NB4 (cell line): Measurements from ENCODE around the gene ZNF428.

Source experiments
- DNase-seq: peaks from one replicate; pipeline ENCODE4 v3.0.0; 2010; ENCODE audit warnings: low read depth
- H3K4me3 ChIP-seq: one replicate; pipeline ENCODE4 v1.5.1; 2011; ENCODE audit warnings: mild to moderate bottlenecking, low read depth, low read length, moderate library complexity
- MYC ChIP-seq: IDR thresholded peaks from 2 replicates; pipeline ENCODE4 v1.6.1; 2011; ENCODE audit warnings: low read depth, low read length
- POLR2A ChIP-seq: IDR thresholded peaks from 2 replicates; pipeline ENCODE4 v1.6.1; 2011; ENCODE audit warnings: mild to moderate bottlenecking; ENCODE audit not compliant: insufficient read length; ENCODE audit errors: extremely low read depth
- TF ChIP-seq, protein P1 (sequence below): IDR thresholded peaks from one replicate; pipeline ENCODE4 v1.5.1; 2012; ENCODE audit warnings: low read depth, low read length
- TF ChIP-seq, protein P2 (sequence below): IDR thresholded peaks from 2 replicates; pipeline ENCODE4 v1.6.1; 2011; ENCODE audit warnings: low read depth, low read length

The ZNF428 gene

DNA sequence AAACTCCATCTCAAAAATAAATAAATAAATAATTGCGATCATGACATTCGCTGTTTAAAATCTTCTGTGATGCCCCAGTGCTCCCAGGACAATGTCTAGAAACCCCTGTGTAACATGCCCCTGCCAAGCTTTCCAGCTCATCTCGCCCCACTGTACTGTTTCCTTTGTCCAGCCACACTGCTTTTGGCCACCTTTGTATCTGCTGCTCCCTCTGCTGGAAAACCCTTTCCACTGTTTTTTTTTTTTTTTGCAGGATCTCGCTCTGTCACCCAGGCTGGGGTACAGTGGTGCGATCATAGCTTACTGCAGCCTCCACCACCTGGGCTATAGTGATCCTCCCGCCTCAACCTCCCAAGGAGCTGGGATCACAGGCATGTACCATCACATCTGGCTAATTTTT is 43.1 kb upstream of the ZNF428 start:
- TF ChIP-seq, protein P1, sequence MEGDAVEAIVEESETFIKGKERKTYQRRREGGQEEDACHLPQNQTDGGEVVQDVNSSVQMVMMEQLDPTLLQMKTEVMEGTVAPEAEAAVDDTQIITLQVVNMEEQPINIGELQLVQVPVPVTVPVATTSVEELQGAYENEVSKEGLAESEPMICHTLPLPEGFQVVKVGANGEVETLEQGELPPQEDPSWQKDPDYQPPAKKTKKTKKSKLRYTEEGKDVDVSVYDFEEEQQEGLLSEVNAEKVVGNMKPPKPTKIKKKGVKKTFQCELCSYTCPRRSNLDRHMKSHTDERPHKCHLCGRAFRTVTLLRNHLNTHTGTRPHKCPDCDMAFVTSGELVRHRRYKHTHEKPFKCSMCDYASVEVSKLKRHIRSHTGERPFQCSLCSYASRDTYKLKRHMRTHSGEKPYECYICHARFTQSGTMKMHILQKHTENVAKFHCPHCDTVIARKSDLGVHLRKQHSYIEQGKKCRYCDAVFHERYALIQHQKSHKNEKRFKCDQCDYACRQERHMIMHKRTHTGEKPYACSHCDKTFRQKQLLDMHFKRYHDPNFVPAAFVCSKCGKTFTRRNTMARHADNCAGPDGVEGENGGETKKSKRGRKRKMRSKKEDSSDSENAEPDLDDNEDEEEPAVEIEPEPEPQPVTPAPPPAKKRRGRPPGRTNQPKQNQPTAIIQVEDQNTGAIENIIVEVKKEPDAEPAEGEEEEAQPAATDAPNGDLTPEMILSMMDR, result no peak
- TF ChIP-seq POLR2A (no peak), MYC (no peak)
- TF ChIP-seq, protein P2, sequence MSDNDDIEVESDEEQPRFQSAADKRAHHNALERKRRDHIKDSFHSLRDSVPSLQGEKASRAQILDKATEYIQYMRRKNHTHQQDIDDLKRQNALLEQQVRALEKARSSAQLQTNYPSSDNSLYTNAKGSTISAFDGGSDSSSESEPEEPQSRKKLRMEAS, result no peak
- DNase-seq, result no peak

DNA sequence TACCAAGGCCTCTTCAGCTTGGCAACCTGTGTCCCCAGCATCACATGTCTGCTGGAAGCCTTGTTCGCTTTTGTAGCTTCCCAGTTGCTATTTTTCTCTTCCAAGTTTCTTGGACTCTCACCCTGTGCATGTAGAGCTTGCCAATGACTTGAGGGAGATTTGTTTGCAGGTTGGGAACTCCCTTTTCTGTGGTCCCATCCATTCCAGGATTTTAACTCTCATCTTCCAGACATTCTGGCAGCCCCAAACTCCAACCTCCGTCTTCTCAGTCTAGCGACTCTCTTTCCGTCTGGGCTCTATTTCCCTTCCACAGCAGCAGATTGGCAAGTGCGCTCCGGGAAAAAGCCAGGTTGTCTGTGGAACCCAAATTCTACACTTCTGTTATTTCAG is 41.5 kb upstream of the ZNF428 start:
- no peak overlapping the region for H3K4me3 ChIP-seq
- DNase-seq, result no peak
- TF ChIP-seq POLR2A (no peak), MYC (no peak)
- TF ChIP-seq, protein P1, result no peak
- TF ChIP-seq, protein P2, result no peak

More for the DNA sequence above, 43.1 kb upstream of the ZNF428 start:
- H3K4me3 ChIP-seq, result no peak overlapping the region

DNA sequence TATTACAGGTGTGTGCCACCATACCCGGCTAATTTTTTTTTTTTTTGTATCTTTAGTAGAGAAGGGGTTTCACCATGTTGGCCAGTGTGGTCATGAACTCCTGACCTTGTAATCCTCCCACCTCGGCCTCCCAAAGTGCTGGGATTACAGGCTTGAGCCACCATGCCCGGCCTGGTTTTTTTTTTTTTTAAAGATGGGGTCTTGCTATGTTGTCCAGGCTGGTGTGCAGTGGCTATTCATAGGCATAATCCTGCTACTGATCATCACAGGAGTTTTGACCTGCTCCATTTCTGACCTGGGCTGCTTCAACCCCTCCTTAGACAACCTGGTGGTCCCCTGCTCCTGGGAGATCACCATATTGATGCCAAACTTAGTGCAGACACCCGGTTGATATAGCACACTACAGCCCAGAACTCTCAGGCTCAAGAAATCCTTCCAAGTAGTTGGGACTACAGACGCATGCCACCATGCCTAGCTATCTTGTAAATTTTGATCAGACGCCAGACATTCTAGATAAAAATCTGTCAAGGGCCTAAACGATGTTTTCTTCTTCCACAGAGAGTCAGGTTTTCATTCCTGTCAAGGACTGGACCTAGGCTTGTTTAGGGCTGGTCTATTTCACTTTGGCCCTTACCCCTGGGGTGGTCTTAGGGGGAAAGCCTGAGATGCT is 41.0 kb upstream of the ZNF428 start:
- DNase-seq, result no peak
- TF ChIP-seq POLR2A, result no peak
- no peak for TF ChIP-seq MYC
- TF ChIP-seq, protein P2, result no peak
- TF ChIP-seq, protein P1, result no peak
- H3K4me3 ChIP-seq, result no peak overlapping the region

DNA sequence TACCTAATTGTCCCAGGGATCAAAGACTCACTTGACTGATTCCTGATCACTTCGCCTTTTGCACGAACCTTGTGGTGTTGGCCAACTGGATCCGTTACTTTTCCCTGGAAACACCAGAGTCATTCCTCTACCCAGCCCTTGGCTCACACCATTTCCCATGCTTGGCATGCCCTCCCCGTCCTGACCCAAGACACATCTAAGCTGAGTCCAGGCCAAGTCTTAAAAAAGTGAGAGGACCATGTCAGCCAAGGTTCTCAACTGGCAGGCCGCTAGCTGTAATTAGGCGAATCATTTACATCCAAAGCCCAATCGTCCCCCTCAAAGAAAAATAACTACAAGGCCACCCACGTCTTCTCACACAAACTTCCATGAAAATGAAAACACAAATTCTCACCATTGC is 39.1 kb upstream of the ZNF428 start:
- DNase-seq, result no peak
- H3K4me3 ChIP-seq, result no peak overlapping the region
- TF ChIP-seq, protein P2, result no peak
- TF ChIP-seq, protein P1, result no peak
- TF ChIP-seq POLR2A, result no peak

DNA sequence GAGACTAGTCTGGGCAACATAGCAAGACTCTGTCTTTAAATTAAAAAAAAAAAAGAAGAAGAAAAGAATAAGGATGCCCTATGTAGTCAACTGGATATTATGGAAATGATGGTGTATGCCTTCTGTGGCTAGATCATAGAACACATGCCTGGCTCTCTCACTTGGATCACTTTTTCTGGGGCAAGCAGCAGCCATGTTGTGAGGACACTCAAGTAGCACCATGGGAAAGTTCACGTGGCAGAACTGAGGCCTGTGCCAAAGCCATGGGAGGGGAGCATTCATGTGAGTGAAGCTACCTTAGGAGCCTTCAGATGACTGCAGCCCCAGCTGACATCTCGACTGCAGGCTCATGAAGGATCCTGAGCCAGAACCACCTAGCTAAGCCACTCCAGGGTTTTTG is 38.6 kb upstream of the ZNF428 start:
- DNase-seq, result no peak
- H3K4me3 ChIP-seq, result no peak overlapping the region
- TF ChIP-seq POLR2A, result no peak
- TF ChIP-seq, protein P1, result no peak
- TF ChIP-seq, protein P2, result no peak
- TF ChIP-seq MYC, result no peak

DNA sequence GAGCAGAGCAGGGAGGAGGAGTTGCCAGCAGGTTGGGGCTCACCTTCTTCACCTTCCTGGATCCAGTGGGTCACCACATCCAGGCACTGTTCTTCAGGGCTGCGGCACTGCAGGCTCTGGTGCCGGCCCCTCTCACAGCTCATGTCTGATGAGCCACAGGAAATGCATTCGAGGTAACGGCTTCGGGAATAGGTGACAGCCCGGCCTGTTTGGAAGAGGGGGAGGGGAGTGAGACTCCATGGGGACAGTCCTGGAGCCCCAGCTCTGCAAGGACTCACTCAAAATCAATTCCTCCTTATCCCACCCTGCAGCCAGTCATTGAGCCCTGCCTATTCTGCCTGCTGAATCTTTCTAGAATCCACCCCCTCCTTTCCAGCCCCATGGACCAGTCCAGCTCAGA is 37.0 kb upstream of the ZNF428 start:
- no peak for DNase-seq
- TF ChIP-seq, protein P2, result no peak
- no peak for TF ChIP-seq POLR2A
- TF ChIP-seq, protein P1, result no peak
- TF ChIP-seq MYC, result no peak
- no peak overlapping the region for H3K4me3 ChIP-seq
